Activated naive CD4-positive, alpha-beta T cell treated with anti-CD3 and anti-CD28 coated beads, Interleukin-2, amount 10 ng/mL, durations not matched to agents 7 days and 5 days (primary cell): Measurements from ENCODE around the gene SLC66A1.

Source experiments
- CTCF ChIA-PET: fragments of 350-600 bp; sonication (Branson Sonifier 250); formaldehyde crosslinking; loops from one replicate; lab custom pipeline; 2021; ENCODE audit warnings: antibody characterized with exemption; lab: Charles Lee
- DNase-seq: peaks from one replicate; pipeline ENCODE4 v3.0.0-alpha.2; 2020
- H3K27ac Mint-ChIP-seq: one replicate; pipeline ENCODE4 v1.8.0; 2021; ENCODE audit warnings: mild to moderate bottlenecking, moderate library complexity, mixed read lengths
- H3K27me3 Mint-ChIP-seq: one replicate; pipeline ENCODE4 v1.8.0; 2021; ENCODE audit warnings: mild to moderate bottlenecking, mixed read lengths
- H3K36me3 Mint-ChIP-seq: one replicate; pipeline ENCODE4 v1.8.0; 2021; ENCODE audit warnings: mixed read lengths
- H3K4me1 Mint-ChIP-seq: one replicate; pipeline ENCODE4 v1.8.0; 2021; ENCODE audit warnings: mixed read lengths
- H3K4me3 Mint-ChIP-seq: one replicate; pipeline ENCODE4 v1.8.0; 2021; ENCODE audit warnings: mild to moderate bottlenecking, moderate library complexity, mixed read lengths
- H3K9me3 Mint-ChIP-seq: one replicate; pipeline ENCODE4 v1.8.0; 2021; ENCODE audit warnings: mixed read lengths

Gene SLC66A1

GRCh38 chr1:19325958-19326747, 14.0 kb downstream of the SLC66A1 start:
- H3K4me3 Mint-ChIP-seq = no peak overlapping the region
- no peak for DNase-seq

GRCh38 chr1:19326748-19327065, 14.6 kb downstream of the SLC66A1 start:
- no peaks in the 10 kb centered on the region for H3K9me3 Mint-ChIP-seq
- CTCF ChIA-PET = no interaction called here
- peak overlapping the region; percentile 72 for H3K27ac Mint-ChIP-seq
- H3K27me3 Mint-ChIP-seq = no peaks in the 10 kb centered on the region
- no peak overlapping the region for H3K4me3 Mint-ChIP-seq
- DNase-seq = no peak
- H3K36me3 Mint-ChIP-seq = no peaks in the 10 kb centered on the region
- no peaks in the 10 kb centered on the region for H3K4me1 Mint-ChIP-seq

More at GRCh38 chr1:19325958-19326747, 14.0 kb downstream of the SLC66A1 start:
- CTCF ChIA-PET = no interaction called here
- Mint-ChIP-seq H3K27me3 (no peaks in the 10 kb centered on the region), H3K9me3 (no peaks in the 10 kb centered on the region), H3K4me1 (no peaks in the 10 kb centered on the region), H3K27ac (peak overlapping the region; percentile 72), H3K36me3 (no peaks in the 10 kb centered on the region)

DNA sequence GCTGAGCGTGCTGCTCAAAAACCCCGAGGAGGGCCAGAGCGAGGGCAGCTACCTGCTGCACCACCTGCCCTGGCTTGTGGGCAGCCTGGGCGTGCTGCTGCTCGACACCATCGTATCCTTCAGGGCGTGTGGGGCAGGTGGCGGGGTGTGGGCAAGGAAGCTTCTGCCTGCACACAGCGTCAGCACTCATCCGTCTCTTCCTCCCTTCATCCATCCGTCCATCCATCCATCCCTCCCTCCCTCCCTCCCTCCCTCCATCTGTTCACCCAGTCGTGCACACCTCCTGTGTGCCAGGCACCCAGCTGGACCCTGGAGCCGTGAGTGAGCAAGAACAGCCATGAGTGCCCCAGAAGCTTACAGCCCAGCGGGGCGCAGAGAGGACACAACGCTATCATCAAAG, 15.2 kb downstream of the SLC66A1 start:
- no peaks in the 10 kb centered on the region for H3K27me3 Mint-ChIP-seq
- H3K9me3 Mint-ChIP-seq = no peaks in the 10 kb centered on the region
- H3K4me1 Mint-ChIP-seq = no peaks in the 10 kb centered on the region
- DNase-seq = no peak
- H3K4me3 Mint-ChIP-seq = no peak overlapping the region
- H3K36me3 Mint-ChIP-seq = no peaks in the 10 kb centered on the region
- H3K27ac Mint-ChIP-seq = no peak overlapping the region
- CTCF ChIA-PET = no interaction called here

GRCh38 chr1:19327736-19328135, 15.6 kb downstream of the SLC66A1 start:
- H3K4me3 Mint-ChIP-seq = no peak overlapping the region
- no peak overlapping the region for H3K27ac Mint-ChIP-seq
- CTCF ChIA-PET = no interaction called here
- no peak for DNase-seq
- no peaks in the 10 kb centered on the region for H3K9me3 Mint-ChIP-seq
- H3K36me3 Mint-ChIP-seq = no peaks in the 10 kb centered on the region
- H3K4me1 Mint-ChIP-seq = no peaks in the 10 kb centered on the region
- H3K27me3 Mint-ChIP-seq = no peaks in the 10 kb centered on the region

DNA sequence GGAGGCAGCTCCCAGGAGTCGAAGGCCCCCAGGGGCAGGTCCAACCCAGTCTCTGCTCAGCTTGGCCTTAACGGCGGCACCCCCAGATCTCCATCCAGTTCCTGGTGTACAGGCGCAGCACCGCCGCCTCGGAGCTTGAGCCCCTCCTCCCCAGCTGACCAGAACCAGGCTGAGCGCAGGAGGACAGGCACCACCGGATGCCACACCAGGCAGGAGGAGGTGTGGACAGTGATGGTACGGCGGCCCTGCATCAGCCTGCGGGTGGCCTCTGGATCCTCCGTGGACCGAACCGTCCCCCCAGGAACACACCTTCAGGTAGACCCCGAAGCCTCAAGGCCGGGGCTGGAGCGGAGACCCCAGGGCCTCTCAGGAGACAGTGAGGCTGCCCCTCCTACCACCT, 16.4 kb downstream of the SLC66A1 start:
- DNase-seq = no peak
- CTCF ChIA-PET = no interaction called here

GRCh38 chr1:19329188-19329587, 17.1 kb downstream of the SLC66A1 start:
- CTCF ChIA-PET = no interaction called here
- H3K4me1 Mint-ChIP-seq = no peaks in the 10 kb centered on the region
- H3K27me3 Mint-ChIP-seq = no peaks in the 10 kb centered on the region
- no peaks in the 10 kb centered on the region for H3K9me3 Mint-ChIP-seq
- H3K4me3 Mint-ChIP-seq = no peak overlapping the region
- no peak overlapping the region for H3K27ac Mint-ChIP-seq
- no peaks in the 10 kb centered on the region for H3K36me3 Mint-ChIP-seq
- no peak for DNase-seq

More for the DNA sequence above, 16.4 kb downstream of the SLC66A1 start:
- Mint-ChIP-seq H3K36me3 (no peaks in the 10 kb centered on the region), H3K27me3 (no peaks in the 10 kb centered on the region), H3K27ac (no peak overlapping the region), H3K9me3 (no peaks in the 10 kb centered on the region), H3K4me1 (no peaks in the 10 kb centered on the region), H3K4me3 (no peak overlapping the region)

- no peak for DNase-seq
- Mint-ChIP-seq H3K27me3 (no peaks in the 10 kb centered on the region), H3K9me3 (no peaks in the 10 kb centered on the region), H3K4me3 (no peak overlapping the region), H3K36me3 (no peaks in the 10 kb centered on the region), H3K27ac (no peak overlapping the region), H3K4me1 (no peaks in the 10 kb centered on the region)
- CTCF ChIA-PET = no interaction called here
Observed at GRCh38 chr1:19329611-19330010, 17.5 kb downstream of the SLC66A1 start.

GRCh38 chr1:19330449-19331135, 18.5 kb downstream of the SLC66A1 start:
- CTCF ChIA-PET = interaction anchor here (1.1 to 1.5 kb wide), 2 partner anchors 13 to 321 kb away, joined by 3 to 4 read pairs; no protein-coding TSS in a partner anchor
- H3K27ac Mint-ChIP-seq = peak overlapping the region; percentile 58
- H3K36me3 Mint-ChIP-seq = no peaks in the 10 kb centered on the region
- H3K9me3 Mint-ChIP-seq = no peaks in the 10 kb centered on the region
- H3K27me3 Mint-ChIP-seq = no peaks in the 10 kb centered on the region
- H3K4me3 Mint-ChIP-seq = no peak overlapping the region
- no peaks in the 10 kb centered on the region for H3K4me1 Mint-ChIP-seq
- no peak for DNase-seq

GRCh38 chr1:19331262-19331878, 19.2 kb downstream of the SLC66A1 start:
- CTCF ChIA-PET = interaction anchor here (1.1 to 1.5 kb wide), 2 partner anchors 13 to 320 kb away, joined by 3 to 4 read pairs; no protein-coding TSS in a partner anchor
- H3K4me1 Mint-ChIP-seq = no peaks in the 10 kb centered on the region
- no peak for DNase-seq
- no peaks in the 10 kb centered on the region for H3K36me3 Mint-ChIP-seq
- H3K9me3 Mint-ChIP-seq = no peaks in the 10 kb centered on the region
- no peak overlapping the region for H3K27ac Mint-ChIP-seq
- no peak overlapping the region for H3K4me3 Mint-ChIP-seq
- H3K27me3 Mint-ChIP-seq = no peaks in the 10 kb centered on the region

DNA sequence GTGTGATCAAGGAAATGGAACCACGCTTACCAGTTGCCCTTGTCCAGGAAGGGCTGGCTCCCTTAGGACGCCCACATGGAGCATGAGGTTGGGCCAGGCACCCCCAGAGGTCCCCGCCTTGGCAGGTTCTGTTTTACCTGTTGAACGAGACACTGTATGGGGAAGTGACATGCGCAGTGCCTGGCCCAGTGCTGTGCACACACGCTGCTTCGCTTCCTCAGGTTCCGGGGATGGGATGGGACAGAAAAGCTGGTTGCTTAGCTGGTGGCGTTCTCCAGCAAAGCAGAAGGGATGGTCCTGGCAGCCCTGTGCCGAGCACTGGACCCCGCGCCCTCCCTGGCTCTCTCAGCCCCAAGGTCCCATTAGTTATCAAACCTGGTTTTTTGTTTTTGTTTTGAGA, 20.7 kb downstream of the SLC66A1 start:
- Mint-ChIP-seq H3K9me3 (no peaks in the 10 kb centered on the region), H3K4me3 (no peak overlapping the region), H3K4me1 (no peaks in the 10 kb centered on the region), H3K27ac (no peak overlapping the region), H3K36me3 (peaks cover 4% of the 10 kb centered on the region), H3K27me3 (no peaks in the 10 kb centered on the region)
- no peak for DNase-seq
- CTCF ChIA-PET = no interaction called here

DNA sequence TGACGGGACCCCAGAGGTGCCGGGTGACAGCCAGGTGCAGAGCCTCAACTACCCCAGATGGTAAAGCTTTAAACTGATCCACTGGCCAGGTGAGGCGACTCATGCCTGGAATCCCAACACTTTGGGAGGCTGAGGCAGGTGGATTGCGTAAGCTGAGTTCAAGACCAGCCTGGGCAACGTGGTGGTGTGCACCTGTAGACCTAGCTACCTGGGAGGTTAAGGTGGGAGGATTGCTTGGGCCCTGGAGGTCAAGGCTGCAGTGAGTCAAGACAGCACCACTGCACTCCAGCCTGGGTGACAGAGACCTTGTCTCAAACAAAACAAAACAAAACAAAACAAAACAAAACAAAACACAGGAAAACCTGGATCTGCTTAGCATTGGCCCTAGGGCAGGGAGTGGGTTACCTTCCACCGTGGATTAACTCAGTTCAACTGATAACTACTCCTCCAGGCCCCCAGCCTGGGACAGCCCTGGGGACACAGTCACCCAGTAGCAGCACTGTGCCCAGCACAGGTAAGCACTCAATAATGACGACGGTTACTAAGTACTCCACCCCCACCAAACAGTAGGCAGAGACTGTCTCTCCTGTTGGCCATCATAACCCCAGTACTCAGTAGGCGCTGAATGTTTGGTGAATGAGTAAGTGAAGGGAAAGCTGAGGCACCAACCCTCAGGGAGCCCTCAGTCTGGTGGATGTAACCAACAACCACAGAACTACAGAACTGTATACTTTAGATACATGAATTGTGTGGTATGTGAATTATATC, 21.6 kb downstream of the SLC66A1 start:
- DNase-seq = no peak
- H3K4me3 Mint-ChIP-seq = no peak overlapping the region
- H3K27me3 Mint-ChIP-seq = no peaks in the 10 kb centered on the region
- peaks cover 8% of the 10 kb centered on the region for H3K36me3 Mint-ChIP-seq
- CTCF ChIA-PET = no interaction called here
- no peaks in the 10 kb centered on the region for H3K9me3 Mint-ChIP-seq
- no peaks in the 10 kb centered on the region for H3K4me1 Mint-ChIP-seq
- H3K27ac Mint-ChIP-seq = no peak overlapping the region

DNA sequence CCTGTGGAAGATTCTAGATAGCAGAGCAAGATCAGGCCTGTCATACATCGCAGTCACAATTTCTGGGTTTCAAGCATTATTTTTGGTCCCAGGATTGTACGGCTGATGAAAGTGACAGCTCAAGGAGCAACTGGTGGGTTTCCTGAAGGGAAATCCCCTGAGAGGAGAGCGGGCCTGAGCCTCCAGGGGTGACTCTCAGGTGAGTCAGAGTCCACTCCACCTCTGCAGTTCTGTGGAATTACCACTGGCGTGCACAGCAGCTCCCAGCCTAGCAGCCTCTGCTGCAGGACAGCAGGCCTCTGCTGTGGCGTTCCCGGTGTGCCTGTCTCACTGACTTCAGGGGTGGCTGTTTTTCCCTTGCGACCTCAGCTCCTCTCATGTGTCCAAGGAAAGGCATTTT, 24.4 kb downstream of the SLC66A1 start:
- no peak for DNase-seq
- H3K9me3 Mint-ChIP-seq = no peaks in the 10 kb centered on the region
- H3K27ac Mint-ChIP-seq = no peak overlapping the region
- peaks cover 22% of the 10 kb centered on the region for H3K36me3 Mint-ChIP-seq
- no peaks in the 10 kb centered on the region for H3K4me1 Mint-ChIP-seq
- H3K27me3 Mint-ChIP-seq = no peaks in the 10 kb centered on the region
- H3K4me3 Mint-ChIP-seq = no peak overlapping the region
- CTCF ChIA-PET = no interaction called here

GRCh38 chr1:19337289-19337688, 25.2 kb downstream of the SLC66A1 start:
- Mint-ChIP-seq H3K27ac (peak overlapping the region; percentile 49), H3K36me3 (peaks cover 26% of the 10 kb centered on the region), H3K9me3 (no peaks in the 10 kb centered on the region), H3K4me3 (no peak overlapping the region), H3K27me3 (no peaks in the 10 kb centered on the region), H3K4me1 (no peaks in the 10 kb centered on the region)
- CTCF ChIA-PET = no interaction called here
- no peak for DNase-seq

GRCh38 chr1:19338323-19338762, 26.2 kb downstream of the SLC66A1 start:
- H3K27me3 Mint-ChIP-seq = no peaks in the 10 kb centered on the region
- peak overlapping the region; percentile 55 for H3K27ac Mint-ChIP-seq
- no peak for DNase-seq
- no peaks in the 10 kb centered on the region for H3K4me1 Mint-ChIP-seq
- CTCF ChIA-PET = no interaction called here
- peaks cover 30% of the 10 kb centered on the region for H3K36me3 Mint-ChIP-seq
- H3K9me3 Mint-ChIP-seq = no peaks in the 10 kb centered on the region
- no peak overlapping the region for H3K4me3 Mint-ChIP-seq
